Measurements from ENCODE around the gene PCDHB13.

DNA sequence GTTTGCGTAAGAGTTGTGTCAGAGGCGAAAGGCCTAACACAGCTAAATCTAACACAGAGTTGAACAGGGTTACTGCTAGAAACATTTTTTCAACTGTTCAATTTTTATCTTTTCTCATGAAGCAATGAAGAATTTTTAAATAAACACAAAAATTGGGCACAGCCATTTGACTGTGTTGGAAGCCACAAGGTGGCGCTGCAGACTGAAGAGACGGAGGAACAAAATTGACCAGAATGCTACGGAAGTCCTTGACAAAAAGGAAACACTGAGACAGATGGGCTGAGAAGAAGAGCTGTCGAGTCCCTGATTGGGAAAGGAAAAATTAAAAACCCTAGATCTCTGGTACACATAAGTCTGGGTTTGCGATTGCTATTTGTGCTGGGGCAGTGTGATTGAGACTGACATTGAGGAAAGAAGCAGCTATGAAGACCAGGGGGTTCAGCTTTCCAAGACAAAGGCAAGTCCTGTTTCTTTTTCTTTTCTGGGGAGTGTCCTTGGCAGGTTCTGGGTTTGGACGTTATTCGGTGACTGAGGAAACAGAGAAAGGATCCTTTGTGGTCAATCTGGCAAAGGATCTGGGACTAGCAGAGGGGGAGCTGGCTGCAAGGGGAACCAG is 26.7 kb upstream of the PCDHB13 start, which contains the start of gene PCDHB9:
- TF ChIP-seq, protein P1, sequence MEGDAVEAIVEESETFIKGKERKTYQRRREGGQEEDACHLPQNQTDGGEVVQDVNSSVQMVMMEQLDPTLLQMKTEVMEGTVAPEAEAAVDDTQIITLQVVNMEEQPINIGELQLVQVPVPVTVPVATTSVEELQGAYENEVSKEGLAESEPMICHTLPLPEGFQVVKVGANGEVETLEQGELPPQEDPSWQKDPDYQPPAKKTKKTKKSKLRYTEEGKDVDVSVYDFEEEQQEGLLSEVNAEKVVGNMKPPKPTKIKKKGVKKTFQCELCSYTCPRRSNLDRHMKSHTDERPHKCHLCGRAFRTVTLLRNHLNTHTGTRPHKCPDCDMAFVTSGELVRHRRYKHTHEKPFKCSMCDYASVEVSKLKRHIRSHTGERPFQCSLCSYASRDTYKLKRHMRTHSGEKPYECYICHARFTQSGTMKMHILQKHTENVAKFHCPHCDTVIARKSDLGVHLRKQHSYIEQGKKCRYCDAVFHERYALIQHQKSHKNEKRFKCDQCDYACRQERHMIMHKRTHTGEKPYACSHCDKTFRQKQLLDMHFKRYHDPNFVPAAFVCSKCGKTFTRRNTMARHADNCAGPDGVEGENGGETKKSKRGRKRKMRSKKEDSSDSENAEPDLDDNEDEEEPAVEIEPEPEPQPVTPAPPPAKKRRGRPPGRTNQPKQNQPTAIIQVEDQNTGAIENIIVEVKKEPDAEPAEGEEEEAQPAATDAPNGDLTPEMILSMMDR (IDR thresholded peaks at IDR 0.05 in 4 of 5, conservative IDR thresholded peaks at IDR 0.05 in 1 of 5) = no peak
- no peak for TF ChIP-seq POLR2A (IDR thresholded peaks at IDR 0.05)
